HFFc6 (cell line): ENCODE measurements around the gene SRSF4. TPM values are rescaled to one million over a fixed set of nuclear protein-coding genes. Genes with fewer than 3 reads are reported as not detected.

ENCODE experiments used
- total RNA-seq, 6 experiments: library from RNA; stranded (reverse); fragmentation: NEBNext Ultra II Directional; extraction: Animal tissue kit (Norgen Biotek cat#: 25700); gene quantifications; 2 replicates in 1 of 6; 3 replicates in 5 of 6; pipeline ENCODE4 v1.2.3, GENCODE V29; 2021

The SRSF4 gene
- total RNA-seq, 6 experiments from 2014 or later, result 47.6 to 54.5 (median 51.5) TPM

Other genes starting within 250 kb of the SRSF4 start
- 10 to 100 TPM; 12.7 to 15.4 (median 13.6) TPM for gene TMEM200B, start 58.0 kb downstream of the SRSF4 start, total RNA-seq
- gene MECR, start 49.0 kb upstream of the SRSF4 start, total RNA-seq, result 10 to 100 TPM; 20.5 to 27.1 (median 21.9) TPM
- gene PTPRU, start 54.6 kb upstream of the SRSF4 start, total RNA-seq, result 1 to 10 TPM; 5.6 to 8.1 (median 7.0) TPM